ENCODE results near the gene KCNH5.

DNA sequence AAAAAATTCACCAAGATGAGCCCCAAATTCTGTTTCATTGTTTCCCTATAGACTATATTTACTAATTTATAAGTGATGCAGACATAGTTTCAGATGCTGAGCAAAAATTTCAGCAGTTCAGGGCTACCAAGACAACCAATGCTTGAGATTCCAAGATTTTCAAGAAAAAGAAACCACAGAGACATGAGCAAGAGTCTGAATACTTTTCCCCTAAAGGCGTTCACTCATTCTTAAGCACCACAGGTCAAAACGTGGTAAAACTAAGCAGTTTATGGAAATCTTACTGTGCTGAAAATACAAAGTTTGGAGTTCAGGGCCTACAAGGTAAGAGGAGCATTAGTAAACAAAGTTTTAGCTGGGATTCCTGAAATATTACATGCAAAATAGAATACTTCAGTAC lies 221.2 kb downstream of the KCNH5 start:
- TF ChIP-seq, protein P1, sequence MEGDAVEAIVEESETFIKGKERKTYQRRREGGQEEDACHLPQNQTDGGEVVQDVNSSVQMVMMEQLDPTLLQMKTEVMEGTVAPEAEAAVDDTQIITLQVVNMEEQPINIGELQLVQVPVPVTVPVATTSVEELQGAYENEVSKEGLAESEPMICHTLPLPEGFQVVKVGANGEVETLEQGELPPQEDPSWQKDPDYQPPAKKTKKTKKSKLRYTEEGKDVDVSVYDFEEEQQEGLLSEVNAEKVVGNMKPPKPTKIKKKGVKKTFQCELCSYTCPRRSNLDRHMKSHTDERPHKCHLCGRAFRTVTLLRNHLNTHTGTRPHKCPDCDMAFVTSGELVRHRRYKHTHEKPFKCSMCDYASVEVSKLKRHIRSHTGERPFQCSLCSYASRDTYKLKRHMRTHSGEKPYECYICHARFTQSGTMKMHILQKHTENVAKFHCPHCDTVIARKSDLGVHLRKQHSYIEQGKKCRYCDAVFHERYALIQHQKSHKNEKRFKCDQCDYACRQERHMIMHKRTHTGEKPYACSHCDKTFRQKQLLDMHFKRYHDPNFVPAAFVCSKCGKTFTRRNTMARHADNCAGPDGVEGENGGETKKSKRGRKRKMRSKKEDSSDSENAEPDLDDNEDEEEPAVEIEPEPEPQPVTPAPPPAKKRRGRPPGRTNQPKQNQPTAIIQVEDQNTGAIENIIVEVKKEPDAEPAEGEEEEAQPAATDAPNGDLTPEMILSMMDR (IDR thresholded peaks at IDR 0.05; ENCODE audit: borderline replicate concordance, extremely low read depth, low read length, poor library complexity, severe bottlenecking): no peak
- TF ChIP-seq EZH2 (IDR thresholded peaks at IDR 0.05; ENCODE audit: borderline replicate concordance, low read depth, low read length, severe bottlenecking): no peak
